Lower lobe of right lung (tissue), 2 donors: ENCODE results near the gene OR7G3. TPM values are rescaled to one million over a fixed set of nuclear protein-coding genes. Genes with fewer than 3 reads are reported as not detected.

Source experiments
- ATAC-seq, 2 donors: fragments of 200-7000 bp; cut with Tn5 transposase; one replicate each; pipeline ENCODE4 v1.9.1; 2020 to 2022; ENCODE audit warnings: mild to moderate bottlenecking in 2 of 2, moderate library complexity in 2 of 2
- DNase-seq: peaks from one replicate; pipeline ENCODE4 v3.0.0-alpha.2; 2020
- H3K27ac ChIP-seq: fragments of 200-600 bp; one replicate; pipeline ENCODE4 v1.8.0; 2022
- H3K27me3 ChIP-seq: fragments of 200-600 bp; one replicate; pipeline ENCODE4 v1.8.0; 2022; ENCODE audit warnings: low read depth
- H3K36me3 ChIP-seq: fragments of 200-600 bp; one replicate; pipeline ENCODE4 v1.8.0; 2022; ENCODE audit warnings: mild to moderate bottlenecking
- H3K4me1 ChIP-seq: fragments of 200-600 bp; one replicate; pipeline ENCODE4 v1.8.0; 2022
- H3K4me3 ChIP-seq: fragments of 200-600 bp; one replicate; pipeline ENCODE4 v1.8.0; 2022; ENCODE audit warnings: mild to moderate bottlenecking
- H3K9me3 ChIP-seq: fragments of 200-600 bp; one replicate; pipeline ENCODE4 v1.8.0; 2022
- CTCF ChIP-seq: fragments of 200-600 bp; IDR thresholded peaks from one replicate; pipeline ENCODE4 v1.8.0; 2022; ENCODE audit warnings: antibody characterized with exemption, mild to moderate bottlenecking
- intact Hi-C: fragments of 100-400 bp; cut with DNase I; formaldehyde crosslinking; loops from one replicate; pipeline ENCODE4 v1.11.0; 2022
- total RNA-seq: library from RNA; stranded (reverse); fragmentation: NEBNext Ultra II Directional; extraction: Animal tissue kit (Norgen Biotek cat#: 25700); gene quantifications from one replicate; pipeline ENCODE4 v1.2.1, GENCODE V29; 2021
- donor health status: DM: no; HTN: yes; CAD: no; lungs with severe emphysema.

Gene OR7G3
- total RNA-seq, 1 donor from 2014 or later = not detected

GRCh38 chr19:9076901-9077300 is 49.8 kb downstream of the OR7G3 start:
- H3K9me3 ChIP-seq = no peaks in the 10 kb centered on the region
- H3K4me1 ChIP-seq = no peaks in the 10 kb centered on the region
- H3K36me3 ChIP-seq = no peaks in the 10 kb centered on the region
- DNase-seq = no peak
- no peak overlapping the region for H3K4me3 ChIP-seq
- no peak for TF ChIP-seq CTCF
- no peak overlapping the region for H3K27ac ChIP-seq
- H3K27me3 ChIP-seq = no peaks in the 10 kb centered on the region
- ATAC-seq = no peak
- intact Hi-C loops = no loop called here

Other genes with a start within 250 kb of the OR7G3 start
- gene MUC16, start 116.5 kb downstream of the OR7G3 start, total RNA-seq = 2.2 TPM
- gene OR1M1, start 39.9 kb downstream of the OR7G3 start, total RNA-seq = not detected
- not detected for gene OR7G2, start 19.5 kb downstream of the OR7G3 start, total RNA-seq
- gene OR7G1, start 11.2 kb downstream of the OR7G3 start, total RNA-seq = not detected
- 25.4 TPM for gene ZNF317, start 13.4 kb upstream of the OR7G3 start, total RNA-seq
- 0.59 TPM for gene OR7D2, start 52.0 kb upstream of the OR7G3 start, total RNA-seq
- gene OR7D4, start 92.6 kb upstream of the OR7G3 start, total RNA-seq = not detected
- gene OR7E24, start 124.0 kb upstream of the OR7G3 start, total RNA-seq = not detected
- 9.0 TPM for gene ZNF699, start 182.9 kb upstream of the OR7G3 start, total RNA-seq
- 20.2 TPM for gene ZNF559, start 197.2 kb upstream of the OR7G3 start, total RNA-seq
- 2.2 TPM for gene ZNF177, start 236.1 kb upstream of the OR7G3 start, total RNA-seq